Peyer's patch (tissue), 4 donors: Measurements from ENCODE around the gene KDM8. TPM values are rescaled to one million over a fixed set of nuclear protein-coding genes. Genes with fewer than 3 reads are reported as not detected.
A peak's percentile ranks its signal among the peaks of the same experiment; 100 is the strongest.
"Not testable (repeated sequence)": the region's sequence is repeated elsewhere in the genome, so short reads cannot be mapped to it uniquely, and the experiment has no call there.

Experiments used
- DNase-seq, 3 donors: peaks; one replicate each; pipeline ENCODE4 v3.0.0-alpha.2; 2017 to 2019
- H3K27ac ChIP-seq, 4 donors: fragments of 200-600 bp; sonication (generic); one replicate each; pipeline ENCODE4 v1.5.1; 2016 to 2019
- H3K27me3 ChIP-seq, 2 donors: fragments of 200-600 bp; sonication (generic); one replicate each; pipeline ENCODE4 v1.5.1; 2019
- H3K36me3 ChIP-seq, 3 donors: fragments of 200-600 bp; sonication (generic); one replicate each; pipeline ENCODE4 v1.5.1; 2016 to 2019
- H3K4me1 ChIP-seq, 4 donors: fragments of 200-600 bp; sonication (generic); one replicate each; pipeline ENCODE4 v1.5.1; 2016 to 2019
- H3K4me3 ChIP-seq, 4 donors: fragments of 200-600 bp; sonication (generic); 1 replicate in 3 of 4; 2 replicates in 1 of 4; pipeline ENCODE4 v1.5.1; 2016 to 2019; ENCODE audit warnings: mild to moderate bottlenecking in 1 of 4
- H3K9me3 ChIP-seq, 4 donors: fragments of 200-600 bp; sonication (generic); one replicate each; pipeline ENCODE4 v1.5.1; 2016 to 2019; ENCODE audit warnings: mild to moderate bottlenecking in 1 of 4
- POLR2A ChIP-seq, 2 donors: fragments of 450-650 bp; IDR thresholded peaks; one replicate each; pipeline ENCODE4 v1.5.1; 2017; ENCODE audit warnings: antibody characterized with exemption in 2 of 2, mild to moderate bottlenecking in 2 of 2, moderate library complexity in 2 of 2
- total RNA-seq, 4 donors: library from RNA; depleted of rRNA; stranded (reverse); fragments of >200 nt; gene quantifications; one replicate each; pipeline ENCODE4 v1.1.0, GENCODE V29; 2016
- TF ChIP-seq, protein P1 (sequence below), 6 experiments: fragments of 450-650 bp in 4 of 6; fragments of 200-600 bp in 2 of 6; sonication (generic) in 1 of 6; IDR thresholded peaks; one replicate each; pipeline ENCODE4 v1.5.1; 2017 to 2019; ENCODE audit warnings: antibody characterized with exemption in 6 of 6, mild to moderate bottlenecking in 3 of 6, moderate library complexity in 1 of 6

The KDM8 gene
- total RNA-seq, 4 donors from 2014 or later, result 22.3 to 130 (median 40.9) TPM

- Histone ChIP-seq H3K4me3 (no peak overlapping the region), H3K27ac (peak overlapping the region in 2 of 4 donors; percentile 59 to 65), H3K36me3 (peaks cover 0 to 16% (median 0%) of the 10 kb centered on the region in 3 donors), H3K9me3 (no peaks in the 10 kb centered on the region), H3K4me1 (peaks cover 0 to 6% (median 2%) of the 10 kb centered on the region in 4 donors), H3K27me3 (no peaks in the 10 kb centered on the region)
- peak in 1 of 3 donors; percentile 34 for DNase-seq
- TF ChIP-seq POLR2A (IDR thresholded peaks at IDR 0.05), result no peak
- TF ChIP-seq, protein P1, sequence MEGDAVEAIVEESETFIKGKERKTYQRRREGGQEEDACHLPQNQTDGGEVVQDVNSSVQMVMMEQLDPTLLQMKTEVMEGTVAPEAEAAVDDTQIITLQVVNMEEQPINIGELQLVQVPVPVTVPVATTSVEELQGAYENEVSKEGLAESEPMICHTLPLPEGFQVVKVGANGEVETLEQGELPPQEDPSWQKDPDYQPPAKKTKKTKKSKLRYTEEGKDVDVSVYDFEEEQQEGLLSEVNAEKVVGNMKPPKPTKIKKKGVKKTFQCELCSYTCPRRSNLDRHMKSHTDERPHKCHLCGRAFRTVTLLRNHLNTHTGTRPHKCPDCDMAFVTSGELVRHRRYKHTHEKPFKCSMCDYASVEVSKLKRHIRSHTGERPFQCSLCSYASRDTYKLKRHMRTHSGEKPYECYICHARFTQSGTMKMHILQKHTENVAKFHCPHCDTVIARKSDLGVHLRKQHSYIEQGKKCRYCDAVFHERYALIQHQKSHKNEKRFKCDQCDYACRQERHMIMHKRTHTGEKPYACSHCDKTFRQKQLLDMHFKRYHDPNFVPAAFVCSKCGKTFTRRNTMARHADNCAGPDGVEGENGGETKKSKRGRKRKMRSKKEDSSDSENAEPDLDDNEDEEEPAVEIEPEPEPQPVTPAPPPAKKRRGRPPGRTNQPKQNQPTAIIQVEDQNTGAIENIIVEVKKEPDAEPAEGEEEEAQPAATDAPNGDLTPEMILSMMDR (IDR thresholded peaks at IDR 0.05), result no peak
Observed at GRCh38 chr16:27257271-27257670, 53.9 kb downstream of the KDM8 start.

- peaks cover 0 to 16% (median 0%) of the 10 kb centered on the region in 3 donors for H3K36me3 ChIP-seq
- peaks cover 0 to 6% (median under 1%) of the 10 kb centered on the region in 4 donors for H3K4me1 ChIP-seq
- no peaks in the 10 kb centered on the region for H3K9me3 ChIP-seq
- H3K27me3 ChIP-seq, result no peaks in the 10 kb centered on the region
- H3K4me3 ChIP-seq, result no peak overlapping the region
- TF ChIP-seq, protein P1 (IDR thresholded peaks at IDR 0.05), result no peak
- no peak for TF ChIP-seq POLR2A (IDR thresholded peaks at IDR 0.05)
- peak overlapping the region; percentile 30 to 65 (median 48) for H3K27ac ChIP-seq
- peak in 1 of 3 donors; percentile 30 for DNase-seq
Observed at GRCh38 chr16:27258241-27258734, 55.0 kb downstream of the KDM8 start.

GRCh38 chr16:27259710-27260109, 56.4 kb downstream of the KDM8 start:
- Histone ChIP-seq H3K36me3 (peaks cover 0 to 16% (median 0%) of the 10 kb centered on the region in 3 donors), H3K27ac (no peak overlapping the region), H3K4me1 (no peaks in the 10 kb centered on the region), H3K4me3 (no peak overlapping the region), H3K9me3 (no peaks in the 10 kb centered on the region), H3K27me3 (no peaks in the 10 kb centered on the region)
- DNase-seq, result no peak
- TF ChIP-seq POLR2A (IDR thresholded peaks at IDR 0.05), result no peak
- TF ChIP-seq, protein P1 (IDR thresholded peaks at IDR 0.05), result no peak

- not testable (repeated sequence) for H3K4me3 ChIP-seq, H3K27ac ChIP-seq
Observed at GRCh38 chr16:27262904-27263423, 59.6 kb downstream of the KDM8 start.

DNA sequence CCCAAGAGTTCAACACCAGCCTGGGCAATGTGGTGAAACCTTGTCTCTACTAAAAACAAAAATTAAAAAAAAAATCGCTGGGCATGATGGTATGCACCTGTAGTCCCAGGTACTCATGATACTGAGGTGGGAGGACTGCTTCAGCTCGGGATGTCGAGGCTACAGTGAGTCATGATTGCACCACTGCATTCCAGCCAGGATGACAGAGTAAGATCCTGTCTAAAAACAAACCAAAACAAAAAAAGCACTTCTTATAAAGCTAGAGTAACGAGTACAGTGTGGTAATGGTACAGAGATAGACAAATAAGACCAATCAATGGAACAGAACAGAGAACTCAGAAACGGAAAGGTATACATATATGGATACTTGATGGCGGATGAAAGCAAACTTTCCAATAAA, 60.8 kb downstream of the KDM8 start:
- TF ChIP-seq, protein P1 (IDR thresholded peaks at IDR 0.05), result no peak
- TF ChIP-seq POLR2A (IDR thresholded peaks at IDR 0.05), result no peak
- Histone ChIP-seq H3K4me1 (peaks cover 0 to 3% (median 1%) of the 10 kb centered on the region in 4 donors), H3K36me3 (no peaks in the 10 kb centered on the region), H3K4me3 (no peak overlapping the region), H3K27ac (no peak overlapping the region), H3K27me3 (no peaks in the 10 kb centered on the region), H3K9me3 (no peaks in the 10 kb centered on the region)
- peak in 1 of 3 donors; percentile 44 for DNase-seq

More at GRCh38 chr16:27262904-27263423, 59.6 kb downstream of the KDM8 start:
- H3K4me1 ChIP-seq, H3K9me3 ChIP-seq, DNase-seq, H3K36me3 ChIP-seq, H3K27me3 ChIP-seq: not testable (repeated sequence)

DNA sequence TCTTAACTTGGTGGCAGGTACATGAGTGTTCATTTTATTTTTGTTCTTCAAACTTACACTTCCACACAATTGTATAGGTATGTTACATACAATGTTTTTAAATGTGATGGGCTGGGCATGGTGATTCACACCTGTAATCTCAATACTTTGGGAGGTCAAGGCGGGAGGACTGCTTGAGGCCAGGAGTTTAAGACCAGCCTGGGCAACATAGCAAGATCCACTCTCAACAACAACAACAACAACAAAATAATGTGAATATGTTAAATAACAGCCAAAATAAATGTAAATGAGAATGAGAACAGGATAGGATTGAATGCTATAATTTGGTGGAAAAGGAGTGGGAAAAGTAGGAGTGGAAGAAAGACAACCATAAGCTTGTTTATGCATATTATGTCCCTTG, 62.7 kb downstream of the KDM8 start:
- Histone ChIP-seq H3K27ac (no peak overlapping the region), H3K9me3 (no peaks in the 10 kb centered on the region), H3K36me3 (no peaks in the 10 kb centered on the region), H3K4me3 (no peak overlapping the region), H3K27me3 (no peaks in the 10 kb centered on the region), H3K4me1 (peaks cover 0 to 12% (median 2%) of the 10 kb centered on the region in 4 donors)
- no peak for DNase-seq
- no peak for TF ChIP-seq POLR2A (IDR thresholded peaks at IDR 0.05)
- TF ChIP-seq, protein P1 (IDR thresholded peaks at IDR 0.05), result no peak
